ENCODE data around the gene POLR3E.

POLR3E gene

GRCh38 chr16:22353191-22353919, 56.1 kb downstream of the POLR3E start:
- DNase-seq (ENCODE audit: low read depth): peak; percentile 53
- TF ChIP-seq CTCF (IDR thresholded peaks at IDR 0.05; ENCODE audit: insufficient read depth, low read depth, low read length, missing control alignments): no peak
- H3K4me3 ChIP-seq (ENCODE audit: low read depth, low read length): no peak overlapping the region

- H3K4me3 ChIP-seq (ENCODE audit: low read depth, low read length): no peak overlapping the region
- TF ChIP-seq CTCF (IDR thresholded peaks at IDR 0.05; ENCODE audit: insufficient read depth, low read depth, low read length, missing control alignments): no peak
- no peak for DNase-seq (ENCODE audit: low read depth)
Observed at GRCh38 chr16:22353933-22354541, 56.8 kb downstream of the POLR3E start.

- no peak for TF ChIP-seq CTCF (IDR thresholded peaks at IDR 0.05; ENCODE audit: insufficient read depth, low read depth, low read length, missing control alignments)
- peak; percentile 68 for DNase-seq (ENCODE audit: low read depth)
- no peak overlapping the region; the same call in 1 of the 2 replicates for H3K4me3 ChIP-seq (ENCODE audit: low read depth, low read length)
Observed at GRCh38 chr16:22355487-22355908, 58.3 kb downstream of the POLR3E start.

- peak overlapping the region; percentile 1; the same call in 1 of the 2 replicates for H3K4me3 ChIP-seq (ENCODE audit: low read depth, low read length)
- no peak for TF ChIP-seq CTCF (IDR thresholded peaks at IDR 0.05; ENCODE audit: insufficient read depth, low read depth, low read length, missing control alignments)
- no peak for DNase-seq (ENCODE audit: low read depth)
Observed at GRCh38 chr16:22356930-22357634, 59.9 kb downstream of the POLR3E start.

GRCh38 chr16:22357635-22357971, 60.4 kb downstream of the POLR3E start:
- DNase-seq (ENCODE audit: low read depth): peak; percentile 80
- no peak for TF ChIP-seq CTCF (IDR thresholded peaks at IDR 0.05; ENCODE audit: insufficient read depth, low read depth, low read length, missing control alignments)
- H3K4me3 ChIP-seq (ENCODE audit: low read depth, low read length): peak overlapping the region; percentile 1; the same call in 1 of the 2 replicates

GRCh38 chr16:22358000-22358399, 60.8 kb downstream of the POLR3E start:
- TF ChIP-seq CTCF (IDR thresholded peaks at IDR 0.05; ENCODE audit: insufficient read depth, low read depth, low read length, missing control alignments): no peak
- DNase-seq (ENCODE audit: low read depth): peak; percentile 35
- no peak overlapping the region for H3K4me3 ChIP-seq (ENCODE audit: low read depth, low read length)
